ENCODE results near the gene ALOX12B.
"Not testable (repeated sequence)": the region's sequence is repeated elsewhere in the genome, so short reads cannot be mapped to it uniquely, and the experiment has no call there.

The ALOX12B gene

GRCh38 chr17:8068736-8069586 is 18.6 kb downstream of the ALOX12B start:
- no peaks in the 10 kb centered on the region for H3K9me3 Mint-ChIP-seq
- peaks cover 39% of the 10 kb centered on the region for H3K27me3 Mint-ChIP-seq
- no peak overlapping the region for H3K27ac Mint-ChIP-seq
- no peak overlapping the region for H3K4me3 Mint-ChIP-seq
- peaks cover 19% of the 10 kb centered on the region for H3K4me1 Mint-ChIP-seq (ENCODE audit: low read depth)
- no peaks in the 10 kb centered on the region for H3K36me3 Mint-ChIP-seq (ENCODE audit: low read depth)

DNA sequence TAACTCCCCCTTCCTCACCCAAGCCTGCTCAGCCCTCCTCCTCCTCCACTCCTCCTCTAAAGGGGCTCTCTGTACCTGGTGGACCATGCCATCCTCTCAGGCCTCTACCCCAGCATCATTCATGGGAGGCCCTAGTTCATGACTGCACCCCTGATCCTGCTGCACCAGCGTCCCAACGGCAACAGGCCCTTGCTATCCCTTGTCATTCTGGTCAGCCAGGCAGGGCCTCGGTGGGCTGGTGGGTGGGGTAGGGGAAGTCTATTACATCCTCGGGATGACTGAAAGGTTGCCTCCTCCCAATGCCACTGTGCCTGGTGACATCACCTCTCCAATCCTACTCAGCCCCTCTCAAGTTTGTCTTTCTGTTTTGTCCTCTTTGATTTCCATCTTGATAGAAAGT is 19.7 kb downstream of the ALOX12B start:
- H3K4me3 Mint-ChIP-seq: no peak overlapping the region
- H3K36me3 Mint-ChIP-seq (ENCODE audit: low read depth): no peaks in the 10 kb centered on the region
- H3K27ac Mint-ChIP-seq: no peak overlapping the region
- peaks cover 7% of the 10 kb centered on the region for H3K4me1 Mint-ChIP-seq (ENCODE audit: low read depth)
- peaks cover 41% of the 10 kb centered on the region for H3K27me3 Mint-ChIP-seq
- no peaks in the 10 kb centered on the region for H3K9me3 Mint-ChIP-seq

DNA sequence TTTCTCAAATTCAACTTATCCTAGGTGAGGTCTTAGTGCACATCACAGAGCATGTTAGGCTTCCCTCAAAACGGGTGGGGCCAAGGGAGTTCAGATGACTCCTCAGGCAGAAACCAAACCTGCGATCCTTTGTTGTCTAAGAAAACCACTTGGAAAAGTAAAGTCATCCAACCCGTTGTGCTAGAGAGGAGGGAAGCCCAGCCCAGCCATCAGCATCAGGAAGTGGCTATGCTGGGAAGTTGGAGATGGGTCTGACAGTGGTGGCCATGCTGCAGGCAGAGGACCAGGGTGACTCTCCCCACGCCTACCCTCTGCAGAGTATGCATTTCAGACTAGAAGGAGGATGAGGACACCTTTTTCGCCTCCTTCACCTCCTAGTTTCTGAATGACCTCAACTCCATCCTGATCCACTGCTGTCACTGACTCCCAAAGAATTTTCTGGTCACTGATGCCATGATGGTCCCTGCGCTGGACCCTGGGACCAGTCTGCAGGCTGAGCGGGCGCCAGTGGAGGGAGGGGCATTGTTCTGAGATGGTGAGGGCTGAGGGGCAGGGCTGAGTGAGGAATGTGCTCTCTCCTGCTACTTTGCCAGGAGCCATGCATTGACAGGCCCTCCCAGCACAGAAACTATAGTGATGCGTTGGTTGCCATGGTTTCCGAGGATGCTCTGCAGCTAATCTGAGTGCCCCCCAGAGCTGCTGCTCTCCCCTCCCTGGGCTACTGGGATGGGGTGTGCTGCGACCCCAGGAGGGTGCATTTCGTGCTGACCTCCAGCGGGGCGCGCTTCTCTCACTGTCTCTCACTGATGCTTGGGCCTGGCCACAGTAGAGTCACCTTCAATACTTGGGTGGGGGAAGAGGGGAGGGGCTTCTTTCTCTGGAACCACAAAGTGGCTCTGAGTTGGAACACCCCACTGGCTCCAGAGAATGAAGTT is 20.4 kb downstream of the ALOX12B start:
- Mint-ChIP-seq H3K4me3 (no peak overlapping the region), H3K9me3 (no peaks in the 10 kb centered on the region), H3K36me3 (ENCODE audit: low read depth) (no peaks in the 10 kb centered on the region), H3K27me3 (peaks cover 41% of the 10 kb centered on the region), H3K27ac (no peak overlapping the region), H3K4me1 (ENCODE audit: low read depth) (peaks cover under 1% of the 10 kb centered on the region)

DNA sequence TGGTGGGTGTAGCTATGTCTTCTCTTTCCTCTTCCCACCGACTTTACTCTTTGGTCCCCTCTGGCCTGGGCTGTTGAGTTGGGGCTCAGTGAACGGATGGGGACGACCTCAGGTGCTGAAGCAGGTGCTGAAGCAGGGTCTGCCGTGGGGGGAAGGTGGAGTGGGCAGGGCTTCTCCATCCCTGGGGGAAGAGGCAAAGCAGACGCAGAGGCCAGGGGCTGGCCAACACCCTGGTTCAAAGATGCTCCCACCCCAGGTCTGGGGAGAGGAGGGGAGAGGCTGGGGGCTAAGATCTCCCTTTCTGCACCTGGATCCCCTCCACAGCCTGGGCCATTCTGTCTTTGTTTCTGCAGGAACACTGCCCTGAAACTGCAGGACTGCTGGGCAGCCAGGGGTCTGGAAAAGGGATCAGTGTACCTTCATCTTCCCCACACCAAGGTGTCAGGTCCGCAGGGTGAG is 22.9 kb downstream of the ALOX12B start:
- no peak overlapping the region for H3K4me3 Mint-ChIP-seq
- no peaks in the 10 kb centered on the region for H3K4me1 Mint-ChIP-seq (ENCODE audit: low read depth)
- H3K36me3 Mint-ChIP-seq (ENCODE audit: low read depth): no peaks in the 10 kb centered on the region
- no peaks in the 10 kb centered on the region for H3K9me3 Mint-ChIP-seq
- H3K27me3 Mint-ChIP-seq: peaks cover 49% of the 10 kb centered on the region
- no peak overlapping the region for H3K27ac Mint-ChIP-seq

GRCh38 chr17:8063761-8064534 is 23.6 kb downstream of the ALOX12B start:
- Mint-ChIP-seq H3K9me3 (no peaks in the 10 kb centered on the region), H3K4me3 (no peak overlapping the region), H3K4me1 (ENCODE audit: low read depth) (no peaks in the 10 kb centered on the region), H3K36me3 (ENCODE audit: low read depth) (no peaks in the 10 kb centered on the region), H3K27ac (no peak overlapping the region), H3K27me3 (peaks cover 56% of the 10 kb centered on the region)

- H3K27ac Mint-ChIP-seq: no peak overlapping the region
These were observed 24.6 kb downstream of the ALOX12B start for GRCh38 chr17:8062807-8063483.

DNA sequence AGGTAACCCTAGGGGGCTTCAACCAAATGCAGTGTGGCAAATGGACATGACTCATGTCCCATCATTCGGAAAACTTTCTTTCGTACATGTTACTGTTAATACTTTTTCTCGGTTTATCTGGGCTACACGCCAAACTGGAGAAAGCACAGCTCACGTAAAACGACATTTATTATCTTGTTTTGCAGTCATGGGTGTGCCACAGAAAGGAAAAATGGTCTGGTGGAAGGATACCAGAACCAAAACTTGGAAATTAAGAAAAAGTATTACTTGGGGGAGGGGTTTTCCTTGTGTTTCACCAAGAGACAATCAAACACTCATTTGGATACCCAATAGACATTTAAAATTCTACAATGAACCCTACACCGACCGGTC is 25.1 kb downstream of the ALOX12B start:
- H3K4me1 Mint-ChIP-seq (ENCODE audit: low read depth): peaks cover 4% of the 10 kb centered on the region
- peaks cover 61% of the 10 kb centered on the region for H3K27me3 Mint-ChIP-seq
- no peak overlapping the region for H3K4me3 Mint-ChIP-seq
- H3K9me3 Mint-ChIP-seq: no peaks in the 10 kb centered on the region
- H3K36me3 Mint-ChIP-seq (ENCODE audit: low read depth): no peaks in the 10 kb centered on the region
- H3K27ac Mint-ChIP-seq: no peak overlapping the region

More at GRCh38 chr17:8062807-8063483, 24.6 kb downstream of the ALOX12B start:
- no peak overlapping the region for H3K4me3 Mint-ChIP-seq
- H3K36me3 Mint-ChIP-seq (ENCODE audit: low read depth): no peaks in the 10 kb centered on the region
- no peaks in the 10 kb centered on the region for H3K9me3 Mint-ChIP-seq
- peaks cover 56% of the 10 kb centered on the region for H3K27me3 Mint-ChIP-seq
- no peaks in the 10 kb centered on the region for H3K4me1 Mint-ChIP-seq (ENCODE audit: low read depth)

GRCh38 chr17:8061851-8062250 is 25.7 kb downstream of the ALOX12B start:
- H3K9me3 Mint-ChIP-seq; H3K4me1 Mint-ChIP-seq (ENCODE audit: low read depth); H3K36me3 Mint-ChIP-seq (ENCODE audit: low read depth); H3K4me3 Mint-ChIP-seq; H3K27ac Mint-ChIP-seq: not testable (repeated sequence)
- H3K27me3 Mint-ChIP-seq: peaks cover 65% of the 10 kb centered on the region

- Mint-ChIP-seq H3K36me3 (ENCODE audit: low read depth) (no peaks in the 10 kb centered on the region), H3K9me3 (no peaks in the 10 kb centered on the region), H3K4me3 (no peak overlapping the region), H3K27me3 (peaks cover 74% of the 10 kb centered on the region), H3K27ac (peak overlapping the region; percentile 4), H3K4me1 (ENCODE audit: low read depth) (peaks cover 25% of the 10 kb centered on the region)
These were observed 27.2 kb downstream of the ALOX12B start for GRCh38 chr17:8060274-8060673.

- H3K4me1 Mint-ChIP-seq (ENCODE audit: low read depth): peaks cover 26% of the 10 kb centered on the region
- no peaks in the 10 kb centered on the region for H3K9me3 Mint-ChIP-seq
- H3K4me3 Mint-ChIP-seq: no peak overlapping the region
- no peak overlapping the region for H3K27ac Mint-ChIP-seq
- H3K36me3 Mint-ChIP-seq (ENCODE audit: low read depth): no peaks in the 10 kb centered on the region
- H3K27me3 Mint-ChIP-seq: peaks cover 71% of the 10 kb centered on the region
These were observed 28.4 kb downstream of the ALOX12B start for GRCh38 chr17:8059131-8059530.

DNA sequence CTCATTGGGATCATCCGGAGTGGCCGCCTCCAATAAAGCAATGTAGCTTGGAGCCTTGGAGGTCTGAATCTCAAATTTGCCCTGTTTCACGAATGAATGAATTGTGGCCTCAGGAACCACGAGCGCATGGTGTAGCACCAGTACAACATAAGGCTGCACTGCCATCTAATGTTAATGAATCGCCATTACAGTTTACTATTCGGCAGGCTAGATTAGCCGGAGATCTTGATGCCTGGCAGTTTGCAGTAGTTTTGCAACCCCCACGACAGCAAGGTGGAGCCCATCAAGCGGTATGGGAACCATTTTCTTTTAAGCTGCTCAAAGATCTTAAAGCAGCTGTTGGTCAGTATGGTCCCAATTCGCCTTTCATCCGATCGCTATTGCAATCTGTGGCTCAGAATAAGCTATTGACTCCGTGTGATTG is 29.8 kb downstream of the ALOX12B start:
- no peaks in the 10 kb centered on the region for H3K9me3 Mint-ChIP-seq
- no peaks in the 10 kb centered on the region for H3K36me3 Mint-ChIP-seq (ENCODE audit: low read depth)
- no peak overlapping the region for H3K4me3 Mint-ChIP-seq
- H3K27ac Mint-ChIP-seq: no peak overlapping the region
- H3K4me1 Mint-ChIP-seq (ENCODE audit: low read depth): peaks cover 26% of the 10 kb centered on the region
- H3K27me3 Mint-ChIP-seq: peaks cover 62% of the 10 kb centered on the region

DNA sequence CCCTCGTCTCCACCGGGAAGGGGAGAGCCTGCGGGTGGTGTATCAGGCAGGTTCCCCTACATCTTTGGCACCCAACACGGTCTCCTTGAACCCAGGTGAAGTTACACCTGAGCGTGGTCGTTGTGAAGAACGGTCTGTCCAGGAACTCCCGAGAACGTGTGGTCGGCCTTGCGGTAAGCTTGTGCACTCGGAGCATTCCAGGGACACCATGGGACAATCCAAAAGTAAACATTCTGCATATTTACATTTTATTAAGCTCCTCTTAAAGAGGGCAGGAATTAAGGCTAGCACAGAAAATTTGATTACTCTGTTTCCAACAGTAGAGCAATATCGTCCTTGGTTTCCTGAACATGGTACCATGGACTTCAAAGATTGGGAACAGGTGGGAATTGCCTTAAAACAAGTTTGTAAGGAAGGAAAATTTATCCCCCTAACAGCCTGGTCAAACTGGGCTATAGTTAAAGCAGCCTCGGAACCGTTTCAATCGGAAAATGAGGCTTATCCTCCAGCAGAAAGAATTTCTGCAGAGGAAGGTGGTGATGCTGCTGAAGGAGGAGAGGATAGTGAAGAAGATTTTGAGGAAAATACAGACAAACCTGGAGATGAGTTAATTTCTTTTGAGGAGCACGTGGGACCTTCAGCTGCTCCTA is 30.4 kb downstream of the ALOX12B start:
- H3K4me3 Mint-ChIP-seq: no peak overlapping the region
- peaks cover 26% of the 10 kb centered on the region for H3K4me1 Mint-ChIP-seq (ENCODE audit: low read depth)
- no peak overlapping the region for H3K27ac Mint-ChIP-seq
- no peaks in the 10 kb centered on the region for H3K9me3 Mint-ChIP-seq
- peaks cover 56% of the 10 kb centered on the region for H3K27me3 Mint-ChIP-seq
- H3K36me3 Mint-ChIP-seq (ENCODE audit: low read depth): no peaks in the 10 kb centered on the region

DNA sequence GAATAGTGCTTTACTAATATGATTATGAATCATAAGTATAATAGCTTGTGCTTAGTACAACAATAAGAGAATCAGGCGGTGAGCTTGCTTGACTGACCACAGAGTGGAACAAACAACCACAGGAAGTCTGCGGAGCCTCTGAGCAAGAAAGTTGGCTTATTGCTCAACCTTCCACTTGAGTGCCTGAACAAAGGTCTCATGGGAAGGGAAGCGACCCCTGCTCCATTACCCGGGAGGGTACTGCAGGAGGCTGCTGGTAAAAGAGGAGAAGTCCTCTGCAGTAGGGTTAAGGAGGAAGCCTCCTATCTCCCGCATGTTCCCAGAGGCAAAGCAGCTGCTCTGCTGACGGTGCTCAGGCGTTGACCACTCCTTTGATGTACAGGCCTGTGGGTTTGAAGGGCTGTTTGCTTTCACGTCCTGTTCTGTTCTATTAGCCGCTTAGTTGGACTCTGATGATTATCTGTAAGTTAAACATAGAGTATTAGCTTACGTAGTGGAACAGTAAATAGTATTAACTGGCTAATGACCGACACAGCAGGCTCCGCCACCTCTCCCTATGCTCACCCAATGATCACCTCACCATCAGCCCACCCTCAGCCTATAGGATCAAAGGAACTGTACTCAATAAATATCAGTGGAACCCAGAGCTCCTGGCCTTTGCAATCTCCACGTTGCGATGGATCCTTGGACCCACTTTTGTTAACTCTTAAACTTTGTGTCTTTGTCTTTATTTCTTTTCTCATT is 31.1 kb downstream of the ALOX12B start:
- Mint-ChIP-seq H3K4me3 (no peak overlapping the region), H3K27me3 (peaks cover 49% of the 10 kb centered on the region), H3K9me3 (no peaks in the 10 kb centered on the region), H3K4me1 (ENCODE audit: low read depth) (peaks cover 26% of the 10 kb centered on the region), H3K36me3 (ENCODE audit: low read depth) (no peaks in the 10 kb centered on the region), H3K27ac (peak overlapping the region; percentile 51)

Data from stimulated activated naive CD8-positive, alpha-beta T cell treated with anti-CD3 and anti-CD28 coated beads, Interleukin-15, Interleukin-2, amounts not matched to agents 100 ng/mL and 50 ng/mL, for 24 hours (primary cell).